Measurements from ENCODE around the gene YPEL2. TPM values are rescaled to one million over a fixed set of nuclear protein-coding genes. Genes with fewer than 3 reads are reported as not detected.
A peak's percentile ranks its signal among the peaks of the same experiment; 100 is the strongest.

Gene YPEL2
- total RNA-seq, 1 experiment from 2014 or later: 4.1 TPM

DNA sequence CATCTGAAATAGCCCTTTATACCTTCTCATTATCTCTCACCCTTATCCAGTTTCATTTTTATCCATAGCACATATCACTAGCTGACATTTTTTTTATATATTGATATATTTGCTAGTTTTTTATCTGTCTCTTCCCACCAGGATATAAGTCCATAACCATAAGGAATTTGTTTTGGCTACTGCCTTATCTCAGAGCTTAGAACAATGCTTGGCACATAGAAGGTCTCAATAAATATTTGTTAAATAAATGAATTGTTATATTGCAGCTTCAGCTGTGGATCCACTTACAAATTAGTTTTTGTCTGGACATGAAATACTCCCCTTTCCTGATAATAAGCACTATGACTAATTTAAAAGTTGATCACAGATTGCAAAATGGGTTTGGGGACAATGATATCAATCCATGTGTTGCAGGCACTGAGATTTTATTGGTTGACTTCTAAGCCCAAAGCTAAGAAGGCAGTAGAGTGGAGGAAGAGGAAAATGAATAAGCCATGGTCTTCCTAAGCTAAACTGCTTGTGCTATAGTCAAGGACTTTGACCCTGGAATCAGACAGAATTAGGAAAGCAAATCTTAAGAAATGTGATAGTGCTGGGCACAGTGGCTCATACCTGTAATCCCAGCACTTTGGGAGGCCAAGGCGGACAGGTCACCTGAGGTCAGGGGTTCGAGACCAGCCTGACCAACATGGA is 31.9 kb upstream of the YPEL2 start:
- H3K9me3 Mint-ChIP-seq (ENCODE audit: low read depth, unreplicated experiment): no peaks in the 10 kb centered on the region
- H3K27ac Mint-ChIP-seq (ENCODE audit: unreplicated experiment): no peak overlapping the region
- H3K4me1 Mint-ChIP-seq (ENCODE audit: low read depth, unreplicated experiment): peaks cover 11% of the 10 kb centered on the region
- BruUV-seq (replicated peaks): no TSS peak
- CTCF ChIA-PET: no interaction called here
- H3K4me3 Mint-ChIP-seq (ENCODE audit: low read depth, unreplicated experiment): no peak overlapping the region
- intact Hi-C loops (cut with micrococcal nuclease; ENCODE audit: unreplicated experiment): loop anchor here (5.0 kb wide), 1 partner anchor 77 kb away; the partner anchor contains the start of gene GDPD1
- H3K36me3 Mint-ChIP-seq (ENCODE audit: insufficient read depth, unreplicated experiment): no peaks in the 10 kb centered on the region
- H3K27me3 Mint-ChIP-seq (ENCODE audit: unreplicated experiment): no peaks in the 10 kb centered on the region
- DNase-seq: no peak
- TF ChIP-seq, protein P1, sequence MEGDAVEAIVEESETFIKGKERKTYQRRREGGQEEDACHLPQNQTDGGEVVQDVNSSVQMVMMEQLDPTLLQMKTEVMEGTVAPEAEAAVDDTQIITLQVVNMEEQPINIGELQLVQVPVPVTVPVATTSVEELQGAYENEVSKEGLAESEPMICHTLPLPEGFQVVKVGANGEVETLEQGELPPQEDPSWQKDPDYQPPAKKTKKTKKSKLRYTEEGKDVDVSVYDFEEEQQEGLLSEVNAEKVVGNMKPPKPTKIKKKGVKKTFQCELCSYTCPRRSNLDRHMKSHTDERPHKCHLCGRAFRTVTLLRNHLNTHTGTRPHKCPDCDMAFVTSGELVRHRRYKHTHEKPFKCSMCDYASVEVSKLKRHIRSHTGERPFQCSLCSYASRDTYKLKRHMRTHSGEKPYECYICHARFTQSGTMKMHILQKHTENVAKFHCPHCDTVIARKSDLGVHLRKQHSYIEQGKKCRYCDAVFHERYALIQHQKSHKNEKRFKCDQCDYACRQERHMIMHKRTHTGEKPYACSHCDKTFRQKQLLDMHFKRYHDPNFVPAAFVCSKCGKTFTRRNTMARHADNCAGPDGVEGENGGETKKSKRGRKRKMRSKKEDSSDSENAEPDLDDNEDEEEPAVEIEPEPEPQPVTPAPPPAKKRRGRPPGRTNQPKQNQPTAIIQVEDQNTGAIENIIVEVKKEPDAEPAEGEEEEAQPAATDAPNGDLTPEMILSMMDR (IDR thresholded peaks at IDR 0.05; ENCODE audit: unreplicated experiment): no peak

DNA sequence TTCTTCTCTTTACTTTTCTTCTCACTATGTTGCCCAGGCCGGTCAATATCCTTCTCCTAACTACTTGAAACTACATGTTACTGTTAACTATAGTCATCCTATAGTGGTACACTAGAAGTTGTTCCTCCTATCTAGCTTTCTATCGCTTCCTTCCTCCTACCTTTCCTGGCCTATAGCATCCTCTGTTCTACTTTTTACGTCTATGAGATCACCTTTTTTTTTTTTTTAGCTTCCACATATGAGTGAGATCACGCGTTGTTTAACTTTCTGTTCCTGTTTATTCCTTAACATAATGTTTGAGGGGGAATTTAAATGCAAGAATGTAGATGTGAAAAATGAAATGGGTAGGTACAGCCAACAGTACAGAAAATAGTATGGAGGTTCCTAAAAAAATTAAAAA is 30.5 kb upstream of the YPEL2 start:
- Mint-ChIP-seq H3K27ac (ENCODE audit: unreplicated experiment) (peak overlapping the region; percentile 24), H3K4me3 (ENCODE audit: low read depth, unreplicated experiment) (no peak overlapping the region), H3K36me3 (ENCODE audit: insufficient read depth, unreplicated experiment) (no peaks in the 10 kb centered on the region), H3K4me1 (ENCODE audit: low read depth, unreplicated experiment) (peaks cover 11% of the 10 kb centered on the region), H3K27me3 (ENCODE audit: unreplicated experiment) (no peaks in the 10 kb centered on the region), H3K9me3 (ENCODE audit: low read depth, unreplicated experiment) (no peaks in the 10 kb centered on the region)
- no TSS peak for BruUV-seq (replicated peaks)
- intact Hi-C loops (cut with micrococcal nuclease; ENCODE audit: unreplicated experiment): no loop called here
- TF ChIP-seq, protein P1 (IDR thresholded peaks at IDR 0.05; ENCODE audit: unreplicated experiment): no peak
- CTCF ChIA-PET: interaction anchor here (0.8 kb wide), 1 partner anchor 389 kb away, joined by 5 read pairs; no protein-coding TSS in a partner anchor
- no peak for DNase-seq

DNA sequence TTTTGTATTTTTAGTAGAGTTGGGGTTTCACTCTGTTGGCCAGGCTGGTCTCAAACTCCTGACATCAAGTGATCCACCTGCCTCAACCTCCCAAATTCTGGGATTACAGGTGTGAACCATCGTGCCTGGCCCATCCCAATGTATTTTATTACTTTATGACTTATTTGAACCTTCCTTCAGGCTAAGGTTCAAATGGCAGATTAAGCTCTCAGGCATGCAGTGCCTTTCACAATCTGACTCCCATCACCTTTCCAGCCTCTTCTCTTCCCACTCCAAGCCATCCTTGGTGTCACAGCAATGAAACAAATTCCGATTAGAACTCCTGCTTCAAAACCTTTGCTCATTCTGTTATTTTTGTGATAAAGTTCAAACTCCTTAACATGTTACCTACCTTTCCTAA is 26.6 kb upstream of the YPEL2 start:
- intact Hi-C loops (cut with micrococcal nuclease; ENCODE audit: unreplicated experiment): no loop called here
- Mint-ChIP-seq H3K4me1 (ENCODE audit: low read depth, unreplicated experiment) (no peaks in the 10 kb centered on the region), H3K27ac (ENCODE audit: unreplicated experiment) (no peak overlapping the region), H3K9me3 (ENCODE audit: low read depth, unreplicated experiment) (no peaks in the 10 kb centered on the region), H3K4me3 (ENCODE audit: low read depth, unreplicated experiment) (no peak overlapping the region), H3K36me3 (ENCODE audit: insufficient read depth, unreplicated experiment) (no peaks in the 10 kb centered on the region), H3K27me3 (ENCODE audit: unreplicated experiment) (no peaks in the 10 kb centered on the region)
- BruUV-seq (replicated peaks): no TSS peak
- CTCF ChIA-PET: interaction anchor here (0.7 kb wide), 1 partner anchor 88 kb away, joined by 3 read pairs; no protein-coding TSS in a partner anchor
- DNase-seq: no peak
- TF ChIP-seq, protein P1 (IDR thresholded peaks at IDR 0.05; ENCODE audit: unreplicated experiment): no peak

DNA sequence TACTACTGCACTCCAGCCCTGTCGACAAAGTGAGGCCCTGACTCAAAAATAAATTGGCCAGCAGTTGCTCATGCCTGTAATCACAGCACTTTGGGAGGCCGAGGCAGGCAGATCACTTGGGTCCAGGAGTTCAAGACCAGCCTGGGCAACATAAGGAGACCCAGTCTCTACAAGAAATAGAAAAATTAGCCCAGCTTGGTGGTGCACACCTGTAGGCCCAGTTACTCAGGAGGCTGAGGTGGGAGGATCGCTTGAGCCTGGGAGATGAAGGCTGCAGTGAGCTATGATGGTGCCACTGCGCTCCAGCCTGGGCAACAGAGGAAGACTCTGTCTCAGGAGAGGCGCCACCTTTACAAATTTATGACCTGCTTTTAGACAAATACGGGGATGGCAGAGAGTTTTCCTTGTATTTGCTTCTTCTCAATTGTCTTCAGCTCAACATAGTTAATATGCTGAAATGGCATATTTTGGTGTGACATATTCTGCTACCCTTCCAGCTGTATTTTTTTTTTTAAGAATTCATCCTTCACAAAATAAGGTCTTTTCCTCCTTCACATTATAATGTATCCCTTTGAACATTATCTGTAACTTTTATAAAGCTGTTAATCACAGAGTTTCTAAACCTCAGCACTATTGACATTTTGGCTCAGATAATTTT is 21.1 kb upstream of the YPEL2 start:
- intact Hi-C loops (cut with micrococcal nuclease; ENCODE audit: unreplicated experiment): loop anchor here (10.0 kb wide), 1 partner anchor 244 kb away; no protein-coding TSS in a partner anchor
- TF ChIP-seq, protein P1 (IDR thresholded peaks at IDR 0.05; ENCODE audit: unreplicated experiment): no peak
- Mint-ChIP-seq H3K27ac (ENCODE audit: unreplicated experiment) (no peak overlapping the region), H3K36me3 (ENCODE audit: insufficient read depth, unreplicated experiment) (no peaks in the 10 kb centered on the region), H3K4me3 (ENCODE audit: low read depth, unreplicated experiment) (no peak overlapping the region), H3K4me1 (ENCODE audit: low read depth, unreplicated experiment) (no peaks in the 10 kb centered on the region), H3K9me3 (ENCODE audit: low read depth, unreplicated experiment) (no peaks in the 10 kb centered on the region), H3K27me3 (ENCODE audit: unreplicated experiment) (no peaks in the 10 kb centered on the region)
- BruUV-seq (replicated peaks): no TSS peak
- no peak for DNase-seq
- CTCF ChIA-PET: interaction anchor here (0.6 to 1.6 kb wide), 7 partner anchors 19 to 249 kb away, joined by 3 to 12 read pairs (median 5); no protein-coding TSS in a partner anchor
